IMR-90 (cell line): ENCODE data around the gene AKAP17A. TPM values are rescaled to one million over a fixed set of nuclear protein-coding genes. Genes with fewer than 3 reads are reported as not detected.

Experiments used
- ATAC-seq: fragments of 200-7000 bp; cut with Tn5 transposase; 2 replicates; pipeline ENCODE4 v1.9.1; 2020; ENCODE audit warnings: low read depth, mild to moderate bottlenecking, moderate library complexity
- BruUV-seq: library from RNA; stranded (reverse); fragments of 400-500 nt; replicated peaks from 2 replicates; lab custom pipeline; 2021; lab: Mats Ljungman, UMichigan
- CTCF ChIA-PET: fragments of 300-600 bp; formaldehyde crosslinking; extraction: SDS; loops from one replicate; lab custom pipeline; 2021; ENCODE audit warnings: antibody characterized with exemption; lab: Yijun Ruan, JAX
- POLR2A ChIA-PET: fragments of 300-600 bp; sonication (Branson Sonifier 250); formaldehyde crosslinking; loops from one replicate; lab custom pipeline; 2022; ENCODE audit warnings: antibody characterized with exemption; ENCODE audit not compliant: unreplicated experiment; lab: Charles Lee
- DNase-seq: peaks from one replicate; pipeline ENCODE4 v3.0.0; 2013
- H2AFZ ChIP-seq: replicated peaks from 2 replicates; pipeline ENCODE3; 2013; ENCODE audit warnings: low read length, mild to moderate bottlenecking; ENCODE audit not compliant: poor library complexity
- H2AK5ac ChIP-seq: 2 replicates; pipeline ENCODE4 v1.6.1; 2013; ENCODE audit warnings: low read depth, low read length, inconsistent platforms
- H2AK9ac ChIP-seq: replicated peaks from 2 replicates; pipeline ENCODE3; 2013; ENCODE audit warnings: mild to moderate bottlenecking, low read depth, low read length, moderate library complexity; ENCODE audit not compliant: poor library complexity
- H2BK120ac ChIP-seq: 2 replicates; pipeline ENCODE4 v1.6.1; 2013; ENCODE audit warnings: low read depth, low read length, inconsistent platforms
- H2BK15ac ChIP-seq: 3 replicates; pipeline ENCODE4 v1.6.1; 2013; ENCODE audit warnings: low read depth, low read length, inconsistent platforms
- H2BK20ac ChIP-seq: 2 replicates; pipeline ENCODE4 v1.6.1; 2013; ENCODE audit warnings: low read depth, mild to moderate bottlenecking, inconsistent platforms, low read length, moderate library complexity
- H2BK5ac ChIP-seq: 2 replicates; pipeline ENCODE4 v1.6.1; 2013; ENCODE audit warnings: mild to moderate bottlenecking, low read depth, low read length, inconsistent platforms; ENCODE audit not compliant: poor library complexity, severe bottlenecking
- H3K14ac ChIP-seq: replicated peaks from 2 replicates; pipeline ENCODE4 v1.6.1; 2013; ENCODE audit warnings: low read depth, low read length, inconsistent platforms
- H3K18ac ChIP-seq: 2 replicates; pipeline ENCODE4 v1.6.1; 2013; ENCODE audit warnings: low read depth, low read length, control low read depth
- H3K23ac ChIP-seq: 2 replicates; pipeline ENCODE4 v1.6.1; 2013; ENCODE audit warnings: low read depth, low read length, inconsistent platforms
- H3K27ac ChIP-seq: 2 replicates; pipeline ENCODE4 v1.5.1; 2013; ENCODE audit warnings: mild to moderate bottlenecking, control low read depth, low read length; ENCODE audit not compliant: insufficient read depth
- H3K27me3 ChIP-seq: 2 replicates; pipeline ENCODE4 v1.6.1; 2013; ENCODE audit warnings: low read length; ENCODE audit not compliant: control insufficient read depth, insufficient read depth
- H3K36me3 ChIP-seq: 2 replicates; pipeline ENCODE4 v1.6.1; 2013; ENCODE audit warnings: low read length, mixed read lengths; ENCODE audit not compliant: control insufficient read depth, insufficient read depth
- H3K4ac ChIP-seq: 2 replicates; pipeline ENCODE4 v1.6.1; 2013; ENCODE audit warnings: low read depth, low read length, inconsistent platforms
- H3K4me1 ChIP-seq: 2 replicates; pipeline ENCODE4 v1.6.1; 2013; ENCODE audit warnings: low read length, mixed read lengths; ENCODE audit not compliant: control insufficient read depth, insufficient read depth
- H3K4me2 ChIP-seq: 2 replicates; pipeline ENCODE4 v1.6.1; 2013; ENCODE audit warnings: low read depth, mild to moderate bottlenecking, control low read depth, low read length, moderate library complexity
- H3K4me3 ChIP-seq: 2 replicates; pipeline ENCODE4 v1.5.1; 2013; ENCODE audit warnings: low read depth, mild to moderate bottlenecking, control low read depth, low read length, moderate library complexity; ENCODE audit not compliant: insufficient read depth
- H3K56ac ChIP-seq: 2 replicates; pipeline ENCODE4 v1.6.1; 2013; ENCODE audit warnings: low read length, inconsistent platforms; ENCODE audit not compliant: insufficient read depth; ENCODE audit errors: extremely low read depth
- H3K79me1 ChIP-seq, 2 experiments: 2 replicates each; pipeline ENCODE4 v1.6.1; 2013; ENCODE audit warnings: low read length in 2 of 2, inconsistent platforms in 1 of 2, low read depth in 1 of 2
- H3K9ac ChIP-seq: 2 replicates; pipeline ENCODE4 v1.6.1; 2013; ENCODE audit warnings: low read depth, low read length, control low read depth
- H3K9me1 ChIP-seq: 2 replicates; pipeline ENCODE4 v1.6.1; 2013; ENCODE audit warnings: low read length, inconsistent platforms; ENCODE audit not compliant: insufficient read depth
- H3K9me3 ChIP-seq: 2 replicates; pipeline ENCODE4 v1.6.1; 2013; ENCODE audit warnings: low read length; ENCODE audit not compliant: control insufficient read depth, insufficient read depth
- H4K20me1 ChIP-seq: 2 replicates; pipeline ENCODE4 v1.6.1; 2013; ENCODE audit warnings: low read length, inconsistent platforms; ENCODE audit not compliant: insufficient read depth
- H4K5ac ChIP-seq: 2 replicates; pipeline ENCODE4 v1.6.1; 2013; ENCODE audit warnings: mild to moderate bottlenecking, low read depth, low read length, control low read depth
- H4K8ac ChIP-seq, 2 experiments: 2 replicates each; pipeline ENCODE4 v1.6.1; 2013; ENCODE audit warnings: low read depth in 2 of 2, low read length in 2 of 2, control low read depth in 1 of 2, inconsistent platforms in 1 of 2
- H4K91ac ChIP-seq: 2 replicates; pipeline ENCODE4 v1.6.1; 2013; ENCODE audit warnings: low read depth, low read length, inconsistent platforms; ENCODE audit not compliant: insufficient read depth
- BHLHE40 ChIP-seq: fragments of 150-350 bp; IDR thresholded peaks from 2 replicates; pipeline ENCODE4 v1.6.1; 2016; ENCODE audit warnings: mild to moderate bottlenecking, low read depth, low read length
- CEBPB ChIP-seq: IDR thresholded peaks from 2 replicates; pipeline ENCODE4 v1.6.1; 2012; ENCODE audit warnings: low read depth, low read length, improper control_type of control experiment
- CHD1 ChIP-seq: IDR thresholded peaks from 2 replicates; pipeline ENCODE4 v1.6.1; 2012; ENCODE audit warnings: low read depth, low read length, improper control_type of control experiment
- CTCF ChIP-seq: conservative IDR thresholded peaks from 2 replicates; pipeline ENCODE4 v1.5.1; 2012; ENCODE audit warnings: mild to moderate bottlenecking, low read depth, low read length, improper control_type of control experiment
- ELK1 ChIP-seq: fragments of 150-350 bp; IDR thresholded peaks from 2 replicates; pipeline ENCODE4 v1.6.1; 2016; ENCODE audit warnings: low read depth, mild to moderate bottlenecking, low read length, moderate library complexity, borderline replicate concordance
- FOS ChIP-seq: fragments of 150-350 bp; IDR thresholded peaks from 2 replicates; pipeline ENCODE4 v1.6.1; 2016; ENCODE audit warnings: low read depth, low read length
- MAFK ChIP-seq: IDR thresholded peaks from 2 replicates; pipeline ENCODE4 v1.6.1; 2012; ENCODE audit warnings: low read depth, low read length, improper control_type of control experiment
- MAZ ChIP-seq: IDR thresholded peaks from 2 replicates; pipeline ENCODE4 v1.6.1; 2012; ENCODE audit warnings: low read depth, mild to moderate bottlenecking, low read length, improper control_type of control experiment, moderate library complexity, borderline replicate concordance
- NFE2L2 ChIP-seq: fragments of 150-350 bp; IDR thresholded peaks from 2 replicates; pipeline ENCODE4 v1.6.1; 2016; ENCODE audit warnings: low read depth, mild to moderate bottlenecking, low read length
- POLR2A ChIP-seq: IDR thresholded peaks from 2 replicates; pipeline ENCODE4 v1.6.1; 2012; ENCODE audit warnings: mild to moderate bottlenecking, low read depth, low read length
- RFX5 ChIP-seq: IDR thresholded peaks from 2 replicates; pipeline ENCODE4 v1.8.0; 2012; ENCODE audit warnings: low read depth, mild to moderate bottlenecking, low read length, moderate library complexity
- SMC3 ChIP-seq: fragments of 150-350 bp; IDR thresholded peaks from 2 replicates; pipeline ENCODE4 v1.6.1; 2016; ENCODE audit warnings: low read depth, mild to moderate bottlenecking, antibody characterized with exemption, low read length, moderate library complexity
- USF2 ChIP-seq: fragments of 150-350 bp; IDR thresholded peaks from 2 replicates; pipeline ENCODE4 v1.6.1; 2017; ENCODE audit warnings: mild to moderate bottlenecking, antibody characterized with exemption, low read length, low read depth
- WGBS, 2 experiments: methylation state at CpG; one replicate each; pipeline versions ENCODE4 v1.1.5 to v1.1.7; 2013; ENCODE audit warnings: missing lambda C conversion rate in 2 of 2; ENCODE audit not compliant: insufficient read length in 1 of 2; ENCODE audit errors: extremely low coverage in 2 of 2; 5-methylcytosine and 5-hydroxymethylcytosine counted together
- dilution Hi-C: fragments of 300-500 bp; cut with HindIII; formaldehyde crosslinking; loops from one replicate; pipeline ENCODE4 v1.14.3; 2018; ENCODE audit warnings: low sequenced_read_pairs; ENCODE audit not compliant: unreplicated experiment
- in situ Hi-C: fragments of 300-500 bp; cut with MboI; formaldehyde crosslinking; loops from 3 replicates; pipeline ENCODE4 v1.14.3; 2019; ENCODE audit warnings: low sequenced_read_pairs, inconsistent platforms, mixed read lengths
- intact Hi-C: fragments of 100-400 bp; cut with micrococcal nuclease; formaldehyde crosslinking; loops from 2 replicates; pipeline ENCODE4 v1.10.0; 2022
- polyA plus RNA-seq, 3 experiments: library from polyadenylated mRNA; depleted of rRNA; stranded (reverse); fragments of >200 nt; gene quantifications; 2 replicates each; pipeline ENCODE4 v1.2.3, GENCODE V29; 2012; ENCODE audit warnings: low replicate concordance in 1 of 3
- total RNA-seq: library from RNA; depleted of rRNA; stranded (reverse); fragments of >200 nt; gene quantifications from 2 replicates; pipeline ENCODE4 v1.2.3, GENCODE V29; 2012

Gene AKAP17A
- total and polyA plus RNA-seq, 2 of the 4 experiments (the other 2 are of a cell fraction): 9.0 to 23.7 TPM

- TF ChIP-seq USF2 (no peak), ELK1 (no peak), CTCF (no peak), CHD1 (no peak), NFE2L2 (no peak), MAZ (no peak), FOS (no peak), MAFK (no peak), SMC3 (no peak), BHLHE40 (no peak), POLR2A (no peak), CEBPB (no peak), RFX5 (no peak)
- Histone ChIP-seq H3K4me2 (no peak overlapping the region), H4K5ac (no peak overlapping the region), H4K91ac (no peak overlapping the region), H3K79me1 (peaks cover 7 to 29% of the 10 kb centered on the region in 2 experiments), H2AFZ (no peak overlapping the region), H2BK120ac (no peak overlapping the region), H3K4me1 (peaks cover 3% of the 10 kb centered on the region; the same call in 1 of the 2 replicates), H2BK5ac (no peak overlapping the region), H2BK15ac (no peak overlapping the region), H3K27ac (no peak overlapping the region), H3K14ac (no peak overlapping the region), H3K27me3 (no peaks in the 10 kb centered on the region), H3K9me1 (no peaks in the 10 kb centered on the region; the same call in 1 of the 2 replicates), H2BK20ac (no peak overlapping the region), H2AK9ac (no peak overlapping the region), H3K9ac (no peak overlapping the region), H4K20me1 (peaks cover 55% of the 10 kb centered on the region), H3K23ac (no peak overlapping the region), H3K9me3 (peaks cover 5% of the 10 kb centered on the region; the same call in 1 of the 2 replicates), H3K4me3 (no peak overlapping the region), H3K4ac (no peak overlapping the region), H4K8ac (no peak overlapping the region), H2AK5ac (no peak overlapping the region), H3K56ac (no peak overlapping the region), H3K18ac (no peak overlapping the region), H3K36me3 (peaks cover 85% of the 10 kb centered on the region)
- in situ Hi-C loops (loop anchor here (25.0 kb wide), 1 partner anchor 135 kb away; the partner anchor contains the start of gene ASMTL), dilution Hi-C loops (no loop called here), intact Hi-C loops (no loop called here)
- DNase-seq: no peak
- ChIA-PET POLR2A (no interaction called here), CTCF (no interaction called here)
- 94% methylated on average over 3 of the region's 25 CpGs; no CpG with 5 or more reads in 1 of the 2 experiments for WGBS, 2 experiments
- BruUV-seq: no TSS peak
- ATAC-seq: no peak
Observed at GRCh38 chrX:1597345-1598020, 6.1 kb downstream of the AKAP17A start.
